NCI-H82 treated with DMSO at 0.1 percent for 48 hours (cell line): ENCODE data around the gene PLEKHB1.

Source experiments
- DNase-seq: peaks from one replicate; lab custom pipeline; 2025; ENCODE audit not compliant: unreplicated experiment; lab: John Stamatoyannopoulos, UW

The PLEKHB1 gene

GRCh38 chr11:73645972-73646631 lies at the start of gene PLEKHB1:
TSS of gene PLEKHB1 (plus strand) at chr11:73646581. CDS start at chr11:73646609, 28 bp downstream.
- peak; percentile 96 for DNase-seq

GRCh38 chr11:73597336-73597955 lies 48.9 kb upstream of the PLEKHB1 start:
- DNase-seq, result no peak

GRCh38 chr11:73597956-73598718 lies 48.2 kb upstream of the PLEKHB1 start, which contains the start of gene FAM168A:
TSS of gene FAM168A (minus strand) at chr11:73598112. CDS start at chr11:73468474, 129,638 bp downstream.
- DNase-seq, result peak; percentile 87

GRCh38 chr11:73598719-73599379 lies 47.5 kb upstream of the PLEKHB1 start:
- DNase-seq, result no peak

GRCh38 chr11:73612601-73613140 lies 33.7 kb upstream of the PLEKHB1 start:
- no peak for DNase-seq

- no peak for DNase-seq
These were observed 31.8 kb upstream of the PLEKHB1 start for GRCh38 chr11:73614591-73614990.

GRCh38 chr11:73622926-73623593 lies 23.3 kb upstream of the PLEKHB1 start:
- DNase-seq, result no peak

GRCh38 chr11:73623686-73624085 lies 22.7 kb upstream of the PLEKHB1 start:
- DNase-seq, result no peak

- DNase-seq, result peak; percentile 86
These were observed 20.6 kb upstream of the PLEKHB1 start for GRCh38 chr11:73625696-73626318.

GRCh38 chr11:73629907-73630306 lies 16.5 kb upstream of the PLEKHB1 start:
- DNase-seq, result no peak

GRCh38 chr11:73632996-73633395 lies 13.4 kb upstream of the PLEKHB1 start:
- DNase-seq, result no peak

- DNase-seq, result no peak
These were observed 12.4 kb upstream of the PLEKHB1 start for GRCh38 chr11:73633999-73634398.

GRCh38 chr11:73635721-73636120 lies 10.7 kb upstream of the PLEKHB1 start:
- DNase-seq, result no peak

GRCh38 chr11:73636249-73636648 lies 10.1 kb upstream of the PLEKHB1 start:
- no peak for DNase-seq

GRCh38 chr11:73637012-73637411 lies 9.4 kb upstream of the PLEKHB1 start:
- no peak for DNase-seq

- DNase-seq, result no peak
These were observed 5.8 kb upstream of the PLEKHB1 start for GRCh38 chr11:73640592-73640991.

GRCh38 chr11:73641668-73642067 lies 4.7 kb upstream of the PLEKHB1 start:
- no peak for DNase-seq

GRCh38 chr11:73645121-73645969 lies 1.0 kb upstream of the PLEKHB1 start:
- DNase-seq, result peak; percentile 67

- DNase-seq, result peak; percentile 80
These were observed 1.2 kb downstream of the PLEKHB1 start for GRCh38 chr11:73647459-73648100.
